GM13977 (cell line): ENCODE data around the gene C4orf46.

Experiments used
- DNase-seq: peaks from one replicate; pipeline ENCODE4 v3.0.0; 2012; ENCODE audit warnings: low spot score
- in situ Hi-C: fragments of 300-500 bp; cut with MboI; formaldehyde crosslinking; loops from one replicate; pipeline ENCODE4 v1.12.0; 2022; ENCODE audit warnings: low sequenced_read_pairs, low pct_unique_long_range_greater_than_20kb, mixed read lengths, inconsistent platforms; ENCODE audit not compliant: unreplicated experiment
- TF ChIP-seq, protein P1 (sequence below): IDR thresholded peaks from 2 replicates; pipeline ENCODE4 v1.5.1; 2012; ENCODE audit warnings: mild to moderate bottlenecking, control low read depth; ENCODE audit not compliant: insufficient read depth; ENCODE audit errors: extremely low read depth, missing control alignments

The C4orf46 gene

GRCh38 chr4:158636619-158637018 lies 35.1 kb downstream of the C4orf46 start:
- TF ChIP-seq, protein P1, sequence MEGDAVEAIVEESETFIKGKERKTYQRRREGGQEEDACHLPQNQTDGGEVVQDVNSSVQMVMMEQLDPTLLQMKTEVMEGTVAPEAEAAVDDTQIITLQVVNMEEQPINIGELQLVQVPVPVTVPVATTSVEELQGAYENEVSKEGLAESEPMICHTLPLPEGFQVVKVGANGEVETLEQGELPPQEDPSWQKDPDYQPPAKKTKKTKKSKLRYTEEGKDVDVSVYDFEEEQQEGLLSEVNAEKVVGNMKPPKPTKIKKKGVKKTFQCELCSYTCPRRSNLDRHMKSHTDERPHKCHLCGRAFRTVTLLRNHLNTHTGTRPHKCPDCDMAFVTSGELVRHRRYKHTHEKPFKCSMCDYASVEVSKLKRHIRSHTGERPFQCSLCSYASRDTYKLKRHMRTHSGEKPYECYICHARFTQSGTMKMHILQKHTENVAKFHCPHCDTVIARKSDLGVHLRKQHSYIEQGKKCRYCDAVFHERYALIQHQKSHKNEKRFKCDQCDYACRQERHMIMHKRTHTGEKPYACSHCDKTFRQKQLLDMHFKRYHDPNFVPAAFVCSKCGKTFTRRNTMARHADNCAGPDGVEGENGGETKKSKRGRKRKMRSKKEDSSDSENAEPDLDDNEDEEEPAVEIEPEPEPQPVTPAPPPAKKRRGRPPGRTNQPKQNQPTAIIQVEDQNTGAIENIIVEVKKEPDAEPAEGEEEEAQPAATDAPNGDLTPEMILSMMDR: no peak
- no peak for DNase-seq
- in situ Hi-C loops: loop anchor here (25.0 kb wide), 1 partner anchor 649 kb away; no protein-coding TSS in a partner anchor

DNA sequence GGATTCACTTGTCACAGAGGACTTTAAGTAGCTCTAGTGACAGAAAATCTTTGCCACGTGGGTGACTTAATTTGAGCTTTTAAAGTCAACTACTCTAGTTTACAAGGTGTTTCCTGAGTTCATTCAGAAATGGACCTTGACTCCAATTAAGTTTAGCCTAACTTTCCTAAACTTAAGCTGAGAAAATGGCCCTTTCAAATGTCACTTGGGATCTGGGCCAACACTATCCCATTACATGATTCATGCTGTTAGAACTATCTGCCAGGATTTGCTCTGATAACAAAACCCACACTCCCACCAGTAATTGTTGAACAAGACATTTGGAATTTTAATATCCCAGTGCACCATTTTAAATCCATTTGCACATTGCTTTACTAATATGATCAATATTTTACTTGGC lies 40.8 kb downstream of the C4orf46 start:
- TF ChIP-seq, protein P1: no peak
- in situ Hi-C loops: loop anchor here (25.0 kb wide), 1 partner anchor 644 kb away; no protein-coding TSS in a partner anchor
- no peak for DNase-seq

DNA sequence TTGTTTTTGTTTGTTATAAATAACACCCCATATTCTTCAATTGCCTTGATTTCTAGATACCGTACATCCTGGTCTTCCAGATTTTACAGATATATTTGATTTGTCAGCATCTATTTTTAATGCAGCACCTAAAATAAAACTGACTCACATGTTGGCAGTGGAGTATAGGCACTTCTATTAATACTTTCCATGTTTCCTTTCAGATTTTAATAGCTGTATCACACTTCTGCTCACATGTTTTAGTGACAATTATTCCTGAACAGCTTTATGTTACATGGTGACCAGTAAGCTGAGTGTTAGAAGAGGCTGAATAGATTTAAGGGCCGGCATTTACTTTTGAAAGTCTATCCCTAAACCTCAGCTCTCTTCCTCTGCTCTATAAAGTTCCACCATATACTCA lies 46.1 kb downstream of the C4orf46 start:
- in situ Hi-C loops: loop anchor here (25.0 kb wide), 1 partner anchor 638 kb away; no protein-coding TSS in a partner anchor
- TF ChIP-seq, protein P1: no peak
- no peak for DNase-seq

- in situ Hi-C loops: loop anchor here (25.0 kb wide), 1 partner anchor 638 kb away; no protein-coding TSS in a partner anchor
- TF ChIP-seq, protein P1: peak; percentile 66
Observed at GRCh38 chr4:158624889-158625478, 46.7 kb downstream of the C4orf46 start.

GRCh38 chr4:158622251-158622650 lies 49.4 kb downstream of the C4orf46 start:
- no peak for DNase-seq
- in situ Hi-C loops: no loop called here
- TF ChIP-seq, protein P1: no peak

More at GRCh38 chr4:158624889-158625478, 46.7 kb downstream of the C4orf46 start:
- peak; percentile 24 for DNase-seq

DNA sequence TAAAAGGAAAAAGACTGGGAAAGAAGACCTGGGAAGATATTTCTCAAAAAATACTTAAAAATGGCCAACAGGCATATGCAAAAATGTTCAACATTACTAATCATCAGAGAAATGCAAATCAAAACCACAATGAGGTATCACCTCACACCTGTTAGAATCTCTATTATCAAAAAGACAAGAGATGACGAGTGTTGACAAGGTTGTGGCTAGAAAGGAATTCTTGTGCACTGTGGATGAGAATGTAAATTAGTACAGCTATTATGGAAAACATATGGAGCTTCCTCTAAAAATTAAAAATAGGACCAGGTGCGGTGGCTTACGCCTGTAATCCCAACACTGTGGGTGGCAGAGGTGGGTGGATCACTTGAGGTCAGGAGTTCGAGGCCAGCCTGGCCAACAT lies 50.0 kb downstream of the C4orf46 start:
- DNase-seq: no peak
- TF ChIP-seq, protein P1: no peak
- in situ Hi-C loops: no loop called here

DNA sequence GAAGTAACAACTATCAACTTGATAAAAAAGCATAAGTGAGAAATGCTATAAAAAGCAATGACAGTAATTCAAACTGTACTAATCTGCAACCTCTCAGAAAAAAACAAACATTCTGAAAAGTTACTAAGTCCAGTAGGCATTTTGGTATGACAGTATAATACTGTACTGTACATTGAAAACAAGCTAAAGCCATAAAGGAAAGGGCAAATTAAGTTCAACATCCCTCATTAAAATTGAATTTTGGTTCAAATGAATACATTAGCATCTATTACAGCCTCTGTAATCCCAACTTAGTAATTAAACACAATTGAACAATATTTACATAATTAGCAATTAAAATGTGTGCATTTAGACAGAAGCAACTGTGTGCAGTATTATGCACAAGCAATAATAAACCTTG lies 53.7 kb downstream of the C4orf46 start:
- TF ChIP-seq, protein P1: no peak
- DNase-seq: no peak
- in situ Hi-C loops: loop anchor here (10.0 kb wide), 1 partner anchor 353 kb away; no protein-coding TSS in a partner anchor
